Measurements from ENCODE around the gene RRBP1.

The RRBP1 gene

DNA sequence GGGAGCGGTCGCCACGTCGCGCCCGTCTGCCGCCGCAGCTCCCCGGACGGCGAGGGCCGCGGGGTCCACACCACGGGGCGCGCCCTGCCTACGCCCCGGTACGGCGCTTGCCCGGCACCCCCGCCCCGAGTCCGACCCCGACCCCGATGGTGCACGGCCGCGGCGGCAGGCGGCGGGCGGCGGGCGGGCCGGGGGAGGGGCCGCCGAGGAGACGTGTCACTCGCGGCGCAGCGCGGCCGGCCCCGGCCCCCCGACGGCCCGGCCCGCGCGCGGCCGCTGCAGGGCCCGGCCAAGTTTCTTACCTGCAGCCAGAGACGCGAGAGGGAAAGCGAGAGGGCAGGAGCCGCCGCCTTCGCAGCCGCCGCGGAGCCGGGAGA is 328 bp downstream of the RRBP1 start:
- no peak for DNase-seq (ENCODE audit: low read depth in 2 of 2, low spot score in 1 of 2)

- DNase-seq (ENCODE audit: low read depth in 2 of 2, low spot score in 1 of 2) = peak; percentile 47 to 56
Observed at GRCh38 chr20:17680836-17681725, 961 bp downstream of the RRBP1 start.

- no peak for DNase-seq (ENCODE audit: low read depth in 2 of 2, low spot score in 1 of 2)
Observed at GRCh38 chr20:17679941-17680835, 1.9 kb downstream of the RRBP1 start.

DNA sequence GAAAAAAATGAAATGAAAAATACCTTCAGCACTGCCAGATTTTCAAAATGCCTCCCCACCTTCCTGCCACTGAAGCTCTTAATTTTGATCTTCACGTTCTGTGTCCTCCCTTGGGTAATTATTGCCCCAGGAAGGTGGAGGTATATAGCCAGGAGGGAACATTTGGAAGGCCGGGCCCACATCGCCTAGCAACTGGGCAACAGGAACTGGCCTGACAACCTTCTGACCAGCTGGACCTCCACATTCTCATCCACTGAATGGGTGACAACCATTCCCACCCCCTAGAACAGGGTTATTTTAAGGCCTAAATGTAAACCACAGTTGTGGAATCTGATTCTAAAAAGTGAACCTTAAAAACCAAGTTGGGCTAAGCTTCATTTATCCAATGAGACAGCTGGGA is 3.2 kb downstream of the RRBP1 start:
- DNase-seq (ENCODE audit: low read depth in 2 of 2, low spot score in 1 of 2) = no peak

DNA sequence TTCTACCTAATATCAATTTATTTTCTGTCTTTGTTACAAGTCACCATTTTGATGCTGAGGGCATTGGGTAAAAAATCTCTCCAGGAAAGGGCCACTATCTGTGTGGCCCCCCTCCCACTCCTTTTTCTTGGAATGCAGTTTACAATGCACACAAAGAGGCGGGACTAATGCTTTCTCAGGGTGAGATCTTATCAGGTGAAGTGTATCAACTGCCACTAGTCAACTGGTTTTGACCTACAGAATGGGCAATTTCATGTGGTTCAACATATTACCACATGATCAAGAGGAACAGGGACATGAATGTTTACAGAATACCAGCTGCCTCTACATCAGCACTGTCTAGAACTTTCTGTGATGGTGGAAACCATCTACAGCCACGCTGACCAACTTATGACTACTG is 3.7 kb downstream of the RRBP1 start:
- DNase-seq (ENCODE audit: low read depth in 2 of 2, low spot score in 1 of 2) = no peak

DNA sequence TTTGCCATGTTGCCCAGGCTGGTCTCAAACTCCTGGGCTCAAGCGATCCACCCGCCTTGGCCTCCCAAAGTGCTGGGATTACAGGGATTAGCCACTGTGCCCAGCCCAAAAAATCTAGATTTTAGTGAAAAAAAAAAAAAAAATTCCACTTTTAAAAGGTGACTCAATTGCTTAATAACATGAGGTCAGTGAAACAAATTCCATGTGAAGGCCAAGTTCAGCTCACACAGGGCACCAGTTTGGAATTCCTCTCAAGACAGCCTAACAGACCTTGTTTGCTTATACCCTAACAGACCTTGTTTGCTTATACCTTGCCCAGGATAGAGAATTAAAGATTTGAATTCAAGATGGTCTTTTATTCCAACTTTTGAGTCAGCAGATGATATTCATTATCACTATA is 5.1 kb downstream of the RRBP1 start:
- no peak for DNase-seq (ENCODE audit: low read depth in 2 of 2, low spot score in 1 of 2)

GRCh38 chr20:17676378-17676759 is 5.7 kb downstream of the RRBP1 start:
- no peak for DNase-seq (ENCODE audit: low read depth in 2 of 2, low spot score in 1 of 2)

DNA sequence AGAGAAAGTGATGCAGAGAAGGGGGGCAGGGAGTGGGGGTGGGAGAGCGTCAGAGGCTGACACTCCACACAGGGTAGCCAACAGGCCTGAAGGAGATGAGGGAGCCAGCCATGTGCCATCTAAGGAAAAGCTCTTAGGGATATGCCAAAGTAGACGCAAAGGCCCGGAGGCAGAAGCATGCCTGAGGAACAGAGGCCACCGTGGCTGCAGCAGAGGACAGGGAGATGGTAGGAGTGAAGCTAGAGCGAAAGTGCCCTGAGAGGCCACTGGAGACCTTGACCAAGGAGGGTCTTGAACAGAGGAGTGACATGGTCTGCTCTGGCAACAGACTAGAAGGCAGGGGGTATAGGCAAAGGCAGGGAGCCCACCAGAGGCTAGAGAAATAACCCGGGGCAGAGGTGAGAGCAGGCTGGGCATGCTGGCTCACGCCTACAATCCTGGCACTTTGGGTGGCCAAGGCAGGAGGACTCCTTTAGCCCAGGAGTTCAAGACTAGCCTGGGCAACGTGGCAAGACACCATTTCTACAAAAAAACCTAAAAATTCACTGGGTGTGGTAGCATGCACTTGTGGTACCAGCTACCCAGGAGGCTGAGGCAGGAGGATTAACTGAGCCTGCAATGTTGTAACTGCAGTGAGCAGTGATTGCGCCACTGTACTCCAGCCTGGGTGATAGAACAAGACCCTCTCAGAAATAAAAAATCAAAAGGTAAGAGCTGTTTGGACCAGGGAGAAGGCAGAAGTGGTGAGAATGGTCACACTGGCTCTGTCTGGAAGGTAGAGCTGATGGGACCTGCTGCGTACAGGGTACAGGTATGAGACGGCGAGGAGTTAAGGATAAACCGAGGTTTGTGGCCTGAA is 6.3 kb downstream of the RRBP1 start:
- DNase-seq (ENCODE audit: low read depth in 2 of 2, low spot score in 1 of 2) = no peak

DNA sequence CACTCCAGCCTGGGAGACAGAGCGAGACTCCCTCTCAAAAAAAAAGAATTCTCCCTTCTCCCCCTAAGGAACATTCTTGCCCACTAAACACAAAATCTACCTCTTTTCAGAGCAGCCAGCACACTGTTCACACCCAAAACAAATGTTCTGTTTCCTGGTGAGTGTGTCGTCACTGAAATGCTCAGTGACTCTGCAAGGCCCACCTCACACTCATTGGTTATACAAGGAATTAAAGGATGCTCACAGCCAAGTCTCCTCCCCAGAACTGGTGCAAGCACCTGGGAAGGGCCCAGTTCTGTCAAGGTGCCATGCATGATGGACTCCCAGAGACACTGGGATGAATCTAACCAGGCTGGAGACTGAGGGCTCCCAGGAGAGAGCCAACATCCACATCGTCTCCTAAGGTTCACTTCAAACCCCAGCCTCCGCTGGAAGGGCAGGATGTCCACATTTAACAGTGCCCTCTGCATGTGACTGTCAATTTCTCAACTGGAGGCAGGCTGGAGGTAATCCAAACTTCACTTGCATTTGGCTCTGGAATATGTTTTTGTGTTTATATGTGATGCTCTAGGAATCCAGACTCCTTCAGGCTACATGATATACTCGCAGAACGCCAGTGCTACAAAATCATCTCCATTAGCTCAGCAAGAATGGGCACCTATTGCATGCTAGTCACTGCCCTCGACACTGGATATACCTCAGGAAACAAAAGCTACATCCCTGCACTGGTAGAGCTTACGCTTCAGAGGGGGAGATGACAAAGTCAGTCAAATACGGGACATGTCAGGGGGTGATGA is 7.1 kb downstream of the RRBP1 start:
- no peak for DNase-seq (ENCODE audit: low read depth in 2 of 2, low spot score in 1 of 2)

- DNase-seq (ENCODE audit: low read depth in 2 of 2, low spot score in 1 of 2) = no peak
Observed at GRCh38 chr20:17673084-17673483, 9.0 kb downstream of the RRBP1 start.

DNA sequence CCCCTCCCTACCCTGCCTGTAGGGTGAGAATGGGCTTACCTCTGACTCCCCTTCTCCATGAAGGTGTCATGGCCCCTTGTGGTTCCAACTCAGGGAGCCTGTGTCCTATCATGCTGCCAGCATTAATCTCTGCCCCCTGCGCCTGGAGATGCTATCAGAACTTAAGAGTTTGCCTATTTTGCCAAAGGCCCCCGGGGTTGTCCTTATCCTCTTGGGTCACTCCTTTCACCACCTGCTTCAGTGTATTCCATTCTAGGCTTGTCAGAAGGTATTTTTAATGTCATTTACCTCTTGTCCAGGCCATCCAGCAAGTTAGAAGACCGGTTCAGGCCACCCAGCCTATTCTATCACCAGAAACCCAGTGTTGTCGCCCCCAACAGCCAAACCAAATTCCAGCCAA is 10.5 kb downstream of the RRBP1 start:
- no peak for DNase-seq (ENCODE audit: low read depth in 2 of 2, low spot score in 1 of 2)

DNA sequence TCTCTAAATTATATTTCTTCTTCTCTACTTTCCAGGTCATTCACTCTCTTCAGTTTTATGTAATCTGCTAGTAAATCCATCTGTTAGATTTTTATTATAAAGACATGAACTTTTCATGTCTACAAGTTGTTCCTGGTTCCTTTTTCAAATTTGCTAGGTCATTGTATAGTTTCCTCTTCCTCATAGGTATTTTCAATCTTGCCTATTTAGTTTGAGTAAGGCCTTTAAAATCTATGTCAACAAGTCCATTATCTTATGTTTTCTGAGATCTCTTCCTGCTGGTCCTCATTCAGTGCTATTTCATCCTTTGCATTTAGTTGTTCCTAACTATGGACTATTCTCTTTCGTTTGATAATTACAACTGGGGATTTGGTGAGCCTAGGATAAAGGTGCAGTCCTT is 11.0 kb downstream of the RRBP1 start:
- DNase-seq (ENCODE audit: low read depth in 2 of 2, low spot score in 1 of 2) = no peak

DNA sequence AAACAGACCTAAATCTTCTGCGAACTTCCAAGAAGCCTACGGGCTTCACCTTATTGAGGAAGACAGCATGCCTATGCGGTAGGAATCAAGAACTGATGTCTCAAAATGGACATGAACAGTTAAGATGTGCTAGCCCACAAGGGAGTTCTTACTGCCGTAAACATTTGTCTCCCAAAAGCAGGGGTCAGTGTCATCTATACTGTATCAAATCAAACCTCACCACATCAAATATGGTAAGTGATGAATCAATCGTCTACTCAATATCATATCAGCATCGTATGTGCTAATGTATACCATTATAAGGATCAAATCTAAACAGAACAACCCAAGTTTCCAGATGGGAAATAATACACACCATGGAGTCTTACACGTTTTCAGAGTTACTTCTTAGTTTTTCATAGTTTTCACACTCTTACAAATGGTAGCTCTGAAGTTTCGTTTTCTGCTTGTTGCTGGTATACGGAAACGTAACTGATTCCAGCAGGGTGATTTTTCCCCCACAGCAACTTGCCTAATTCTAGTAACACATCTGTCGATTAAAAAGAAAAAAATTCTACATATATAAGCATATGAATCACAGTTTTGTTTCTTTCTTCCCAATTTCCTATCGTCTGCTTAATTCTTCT is 12.6 kb downstream of the RRBP1 start:
- DNase-seq (ENCODE audit: low read depth in 2 of 2, low spot score in 1 of 2) = no peak

DNA sequence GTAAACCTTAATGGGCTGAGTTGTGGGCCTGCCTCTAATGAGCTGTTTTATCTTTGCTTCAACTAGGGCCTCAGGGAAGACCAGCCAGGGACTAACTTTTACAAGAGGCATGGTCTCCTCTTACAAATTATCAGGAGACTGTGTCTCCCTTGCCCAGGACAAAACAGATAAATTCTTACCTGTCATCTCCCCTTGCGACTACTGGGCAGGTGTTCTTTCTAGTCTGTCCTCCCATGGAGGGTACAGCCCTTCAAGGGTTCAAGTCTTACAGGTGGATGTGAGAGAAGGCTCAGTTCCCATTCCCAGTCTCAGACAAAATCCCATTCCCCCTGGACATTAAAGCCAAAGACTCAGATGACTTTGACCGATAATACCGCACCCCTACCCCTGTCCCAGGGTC is 13.6 kb downstream of the RRBP1 start:
- DNase-seq (ENCODE audit: low read depth in 2 of 2, low spot score in 1 of 2) = no peak

DNA sequence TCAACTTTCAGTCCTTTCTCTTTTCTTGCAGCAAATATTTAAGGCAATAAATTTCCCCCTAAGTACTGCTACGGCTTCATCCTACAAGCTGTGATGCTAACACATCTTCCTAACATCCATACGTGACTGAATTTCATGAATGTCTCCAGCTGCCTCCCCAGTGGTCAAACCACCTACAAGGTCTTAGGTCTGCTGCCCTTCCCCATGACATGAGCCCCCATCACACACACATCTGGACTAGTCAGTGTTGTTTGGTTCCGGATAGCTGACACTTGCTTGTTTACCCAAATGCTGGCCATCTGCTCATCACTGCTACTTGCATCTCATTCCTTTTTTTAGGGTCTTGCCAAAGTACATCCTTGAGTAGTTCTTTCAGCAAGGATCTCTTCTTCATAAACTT is 14.6 kb downstream of the RRBP1 start:
- DNase-seq (ENCODE audit: low read depth in 2 of 2, low spot score in 1 of 2) = no peak

DNA sequence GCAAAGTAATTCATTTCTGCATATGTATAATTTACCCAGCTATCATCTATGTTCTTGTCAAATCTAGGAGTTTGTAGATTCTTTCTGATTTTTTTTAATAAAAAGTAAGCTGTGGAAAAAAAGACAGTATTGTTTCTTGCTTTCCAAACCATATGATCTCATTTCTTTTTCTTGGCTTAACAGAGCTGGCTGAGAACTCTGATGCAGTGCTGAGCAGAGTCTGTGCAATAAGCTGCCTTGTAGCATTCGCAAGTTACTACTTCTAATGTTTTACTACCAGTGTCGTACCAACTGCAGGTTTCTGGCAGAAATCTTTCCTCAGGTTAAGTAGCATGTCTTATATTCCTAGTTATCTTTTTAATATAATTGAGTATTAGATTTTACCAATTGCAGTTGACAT is 15.6 kb downstream of the RRBP1 start:
- no peak for DNase-seq (ENCODE audit: low read depth in 2 of 2, low spot score in 1 of 2)

GRCh38 chr20:17665756-17666155 is 16.3 kb downstream of the RRBP1 start:
- no peak for DNase-seq (ENCODE audit: low read depth in 2 of 2, low spot score in 1 of 2)

- no peak for DNase-seq (ENCODE audit: low read depth in 2 of 2, low spot score in 1 of 2)
Observed at GRCh38 chr20:17664025-17664633, 17.9 kb downstream of the RRBP1 start.

- no peak for DNase-seq (ENCODE audit: low read depth in 2 of 2, low spot score in 1 of 2)
Observed at GRCh38 chr20:17663486-17663885, 18.6 kb downstream of the RRBP1 start.

DNA sequence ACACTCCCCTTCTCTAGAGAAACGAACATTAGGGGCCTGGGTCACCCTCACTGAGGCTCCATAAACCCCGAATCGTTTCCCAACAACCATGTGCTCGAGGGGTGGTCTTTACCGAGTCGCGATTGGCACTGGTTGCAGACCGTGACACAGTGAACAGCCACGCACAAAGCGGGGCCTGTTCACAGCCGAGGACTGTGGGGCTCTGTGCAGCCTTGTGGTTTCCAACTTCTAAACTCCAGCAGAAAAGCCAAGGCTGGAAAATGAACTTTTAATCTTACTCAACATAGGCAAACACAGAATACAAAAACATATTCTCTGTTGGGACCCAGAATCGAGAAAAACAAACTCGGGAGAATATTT is 19.0 kb downstream of the RRBP1 start:
- DNase-seq (ENCODE audit: low read depth in 2 of 2, low spot score in 1 of 2) = no peak

Data from stimulated activated CD8-positive, alpha-beta memory T cell treated with anti-CD3 and anti-CD28 coated beads, Interleukin-4, amount 100 ng/mL, for 4 hours (primary cell).